Neutrophil (primary cell): Measurements from ENCODE around the gene GPR180.
A peak's percentile ranks its signal among the peaks of the same experiment; 100 is the strongest.

Experiments
- H3K27ac ChIP-seq: fragments of 200-600 bp; sonication (generic); 2 replicates; pipeline ENCODE4 v1.5.1; 2016; ENCODE audit warnings: mild to moderate bottlenecking, moderate library complexity
- H3K27me3 ChIP-seq: fragments of 200-600 bp; sonication (generic); 2 replicates; pipeline ENCODE4 v1.6.0; 2016; ENCODE audit warnings: mild to moderate bottlenecking
- H3K36me3 ChIP-seq: fragments of 200-600 bp; sonication (generic); 2 replicates; pipeline ENCODE4 v1.5.1; 2017
- H3K4me1 ChIP-seq, 2 experiments: fragments of 200-600 bp in 1 of 2; sonication (generic) in 1 of 2; 1 replicate in 1 of 2; 2 replicates in 1 of 2; pipeline versions ENCODE4 v1.5.1 to v1.6.1; 2013 to 2016; ENCODE audit warnings: low read depth in 1 of 2, low read length in 1 of 2, mild to moderate bottlenecking in 1 of 2, moderate library complexity in 1 of 2; ENCODE audit not compliant: control insufficient read depth in 1 of 2, insufficient read depth in 1 of 2
- H3K4me3 ChIP-seq, 2 experiments: fragments of 200-600 bp in 1 of 2; sonication (generic) in 1 of 2; 1 replicate in 1 of 2; 2 replicates in 1 of 2; pipeline ENCODE4 v1.5.1; 2013 to 2016; ENCODE audit warnings: low read depth in 1 of 2, low read length in 1 of 2, mild to moderate bottlenecking in 1 of 2, moderate library complexity in 1 of 2
- H3K9me3 ChIP-seq: fragments of 200-600 bp; sonication (generic); 2 replicates; pipeline ENCODE4 v1.5.1; 2016
- TF ChIP-seq, protein P1 (sequence below): fragments of 200-600 bp; sonication (generic); IDR thresholded peaks from 2 replicates; pipeline ENCODE4 v1.5.1; 2016; ENCODE audit warnings: antibody characterized with exemption

Gene GPR180

DNA sequence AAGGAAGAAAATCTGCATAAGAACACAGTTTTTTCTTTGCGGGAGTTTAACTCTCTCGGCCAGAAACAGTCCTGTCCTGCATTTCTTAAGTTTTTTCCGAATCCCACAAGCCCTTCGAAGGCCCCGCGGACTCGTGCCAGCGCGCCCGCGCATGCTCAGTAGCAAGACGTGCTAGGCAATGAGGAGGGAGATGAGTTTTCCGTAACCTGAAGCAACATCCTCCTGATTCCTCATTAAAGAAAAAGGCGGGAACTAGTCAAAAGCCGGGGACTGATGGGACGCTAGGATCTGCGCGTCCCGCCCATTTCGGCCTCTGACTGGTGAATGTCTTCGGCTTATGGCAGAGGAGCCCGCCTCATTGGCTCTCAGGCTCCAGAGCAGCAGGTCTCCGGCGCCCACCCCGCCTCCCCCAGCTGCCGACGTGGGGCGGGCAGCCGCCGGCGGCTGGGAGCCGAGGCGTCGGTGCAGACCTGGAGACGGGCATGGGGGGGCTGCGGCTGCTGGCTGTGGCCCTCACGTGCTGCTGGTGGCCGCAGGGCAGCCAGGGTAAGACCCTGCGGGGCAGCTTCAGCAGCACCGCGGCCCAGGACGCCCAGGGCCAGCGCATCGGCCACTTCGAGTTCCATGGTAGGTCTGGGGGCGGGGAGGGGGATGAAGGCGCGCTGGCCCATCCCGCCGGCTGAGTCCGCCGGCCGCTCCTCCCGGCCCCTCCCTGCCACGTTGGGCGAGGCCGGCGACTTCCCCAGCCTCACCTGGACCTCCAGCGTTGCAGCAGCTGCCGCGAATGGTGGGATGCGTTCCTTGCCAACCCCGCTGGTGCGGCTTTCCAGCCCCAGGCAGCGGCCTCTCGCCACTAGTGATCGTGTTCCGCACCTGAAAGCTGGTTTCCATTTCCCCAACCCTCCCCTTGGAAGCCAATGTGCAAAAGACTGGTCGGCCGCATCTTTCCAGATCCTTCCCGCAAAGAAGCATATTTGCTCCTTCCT, at the start of gene GPR180:
GPR180 (plus strand) TSS at position 412 of the 986 bp plus-strand sequence; CDS start at position 483, 71 bp downstream.
- Histone ChIP-seq H3K4me1 (peaks cover 7 to 11% of the 10 kb centered on the region in 2 experiments), H3K27ac (no peak within 1 kb of the TSS), H3K9me3 (no peaks in the 10 kb centered on the region), H3K27me3 (no peaks in the 10 kb centered on the region), H3K36me3 (no peaks in the 10 kb centered on the region), H3K4me3 (peak within 1 kb of the TSS; percentile 58 to 64)
- TF ChIP-seq, protein P1, sequence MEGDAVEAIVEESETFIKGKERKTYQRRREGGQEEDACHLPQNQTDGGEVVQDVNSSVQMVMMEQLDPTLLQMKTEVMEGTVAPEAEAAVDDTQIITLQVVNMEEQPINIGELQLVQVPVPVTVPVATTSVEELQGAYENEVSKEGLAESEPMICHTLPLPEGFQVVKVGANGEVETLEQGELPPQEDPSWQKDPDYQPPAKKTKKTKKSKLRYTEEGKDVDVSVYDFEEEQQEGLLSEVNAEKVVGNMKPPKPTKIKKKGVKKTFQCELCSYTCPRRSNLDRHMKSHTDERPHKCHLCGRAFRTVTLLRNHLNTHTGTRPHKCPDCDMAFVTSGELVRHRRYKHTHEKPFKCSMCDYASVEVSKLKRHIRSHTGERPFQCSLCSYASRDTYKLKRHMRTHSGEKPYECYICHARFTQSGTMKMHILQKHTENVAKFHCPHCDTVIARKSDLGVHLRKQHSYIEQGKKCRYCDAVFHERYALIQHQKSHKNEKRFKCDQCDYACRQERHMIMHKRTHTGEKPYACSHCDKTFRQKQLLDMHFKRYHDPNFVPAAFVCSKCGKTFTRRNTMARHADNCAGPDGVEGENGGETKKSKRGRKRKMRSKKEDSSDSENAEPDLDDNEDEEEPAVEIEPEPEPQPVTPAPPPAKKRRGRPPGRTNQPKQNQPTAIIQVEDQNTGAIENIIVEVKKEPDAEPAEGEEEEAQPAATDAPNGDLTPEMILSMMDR, result no peak

DNA sequence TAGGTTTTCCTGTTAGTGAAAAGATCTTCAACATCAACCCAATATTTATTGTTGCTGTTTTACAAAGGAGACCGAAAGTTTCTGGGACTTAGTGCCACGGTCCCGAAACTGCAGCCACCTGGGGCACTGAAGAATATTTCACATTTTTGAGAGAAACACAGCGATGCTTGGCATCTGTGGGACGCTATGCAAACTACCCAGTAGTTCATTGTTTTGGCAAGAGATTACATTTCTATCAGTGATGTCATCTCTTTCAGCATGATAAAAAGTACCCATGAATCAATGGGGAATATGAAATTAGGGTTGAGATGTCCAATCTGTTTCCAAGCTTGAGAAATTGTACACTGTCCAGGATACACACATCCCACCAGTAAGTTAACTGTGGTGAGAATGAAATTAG, 49.6 kb upstream of the GPR180 start:
- no peaks in the 10 kb centered on the region for H3K9me3 ChIP-seq
- TF ChIP-seq, protein P1, result no peak
- no peak overlapping the region for H3K27ac ChIP-seq
- no peak overlapping the region for H3K4me3 ChIP-seq
- H3K36me3 ChIP-seq, result no peaks in the 10 kb centered on the region
- H3K27me3 ChIP-seq, result peaks cover 59% of the 10 kb centered on the region
- peaks cover 0 to 13% of the 10 kb centered on the region in 2 experiments for H3K4me1 ChIP-seq

DNA sequence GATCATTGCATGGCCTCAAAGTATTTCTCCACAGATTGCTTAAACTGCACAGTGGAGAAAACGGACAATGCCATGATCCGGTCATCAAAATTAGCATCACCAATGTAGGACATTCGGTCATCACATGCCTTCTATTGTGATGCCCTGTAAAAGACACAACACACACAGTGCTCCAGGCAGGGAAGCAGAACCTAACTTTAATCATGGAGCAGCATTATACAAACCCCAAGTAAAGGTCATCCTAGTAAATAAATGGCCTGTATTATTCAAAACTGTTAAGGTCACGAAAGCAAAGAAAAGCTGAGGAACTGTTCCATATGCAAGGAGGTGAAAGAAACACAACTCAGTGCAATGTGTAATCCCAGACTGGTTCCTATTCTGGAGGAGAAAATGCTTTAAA, 47.9 kb upstream of the GPR180 start:
- H3K9me3 ChIP-seq, result no peaks in the 10 kb centered on the region
- TF ChIP-seq, protein P1, result no peak

DNA sequence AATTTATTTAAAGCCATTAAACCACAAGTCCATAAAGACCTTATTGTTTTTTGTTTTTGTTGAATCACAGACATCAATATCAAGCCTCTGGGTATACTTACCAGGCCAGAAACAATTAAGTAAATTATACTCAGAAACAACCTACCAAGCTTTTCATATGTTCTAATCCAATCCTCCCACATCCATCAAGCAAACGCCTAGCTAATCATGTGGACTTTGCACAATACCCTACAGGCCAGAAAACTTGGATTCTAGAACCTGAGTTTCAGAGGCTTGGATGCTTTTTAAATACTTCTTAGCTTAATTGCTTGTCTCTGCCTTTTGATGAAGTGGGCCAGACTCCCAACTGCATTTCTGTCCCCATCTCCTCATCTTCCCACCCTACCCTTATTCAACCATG, 45.6 kb upstream of the GPR180 start:
- Histone ChIP-seq H3K4me3 (no peak overlapping the region), H3K27ac (no peak overlapping the region), H3K4me1 (no peaks in the 10 kb centered on the region), H3K36me3 (no peaks in the 10 kb centered on the region), H3K27me3 (peaks cover 27% of the 10 kb centered on the region), H3K9me3 (no peaks in the 10 kb centered on the region)
- TF ChIP-seq, protein P1, result no peak

More for the DNA sequence above, 47.9 kb upstream of the GPR180 start:
- peaks cover 50% of the 10 kb centered on the region for H3K27me3 ChIP-seq
- H3K27ac ChIP-seq, result no peak overlapping the region
- no peaks in the 10 kb centered on the region for H3K36me3 ChIP-seq
- H3K4me1 ChIP-seq, result peaks cover 0 to 10% of the 10 kb centered on the region in 2 experiments
- H3K4me3 ChIP-seq, result no peak overlapping the region

DNA sequence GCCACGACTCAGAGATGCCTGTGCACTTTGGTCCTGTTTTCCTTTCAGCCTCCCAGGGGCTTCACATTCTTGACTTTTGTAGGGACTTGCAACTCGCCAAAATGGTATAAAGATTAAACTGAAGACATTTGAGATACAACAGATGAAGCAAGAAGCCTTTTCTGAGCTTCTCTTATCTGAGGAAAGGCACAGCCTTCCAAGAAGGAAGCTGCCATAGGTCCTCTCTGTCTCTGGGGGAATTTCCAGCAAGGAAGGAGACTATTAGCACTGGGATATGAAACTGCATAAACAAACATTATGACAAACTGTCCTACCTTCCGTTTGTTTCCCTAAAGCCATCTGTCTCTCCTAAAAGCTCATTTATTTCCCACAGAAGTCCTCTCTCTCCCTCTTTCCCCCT, 45.0 kb upstream of the GPR180 start:
- TF ChIP-seq, protein P1, result no peak
- no peak overlapping the region for H3K4me3 ChIP-seq

More for the DNA sequence above, 45.0 kb upstream of the GPR180 start:
- Histone ChIP-seq H3K36me3 (no peaks in the 10 kb centered on the region), H3K9me3 (no peaks in the 10 kb centered on the region), H3K27me3 (peaks cover 21% of the 10 kb centered on the region), H3K4me1 (no peaks in the 10 kb centered on the region), H3K27ac (no peak overlapping the region)
